Ectodermal cell (in vitro differentiated cells): ENCODE results near the gene F8.
"Not testable (repeated sequence)": the region's sequence is repeated elsewhere in the genome, so short reads cannot be mapped to it uniquely, and the experiment has no call there.

Experiments
- H3K27ac ChIP-seq: 2 replicates; pipeline ENCODE4 v1.7.0; 2013; ENCODE audit warnings: mild to moderate bottlenecking, low read depth, low read length; ENCODE audit not compliant: insufficient read depth, poor library complexity, severe bottlenecking
- H3K27me3 ChIP-seq: 2 replicates; pipeline ENCODE4 v1.7.0; 2013; ENCODE audit warnings: mild to moderate bottlenecking, low read length; ENCODE audit not compliant: insufficient read depth, control insufficient read depth, poor library complexity, severe bottlenecking
- H3K36me3 ChIP-seq: one replicate; pipeline ENCODE4 v1.7.0; 2013; ENCODE audit warnings: low read length; ENCODE audit not compliant: control insufficient read depth, insufficient read depth
- H3K4me1 ChIP-seq: one replicate; pipeline ENCODE4 v1.7.0; 2013; ENCODE audit warnings: low read length; ENCODE audit not compliant: control insufficient read depth, insufficient read depth
- H3K4me3 ChIP-seq: 2 replicates; pipeline ENCODE4 v1.7.0; 2013; ENCODE audit warnings: low read depth, low read length, control low read depth; ENCODE audit not compliant: insufficient read depth
- H3K9me3 ChIP-seq: 2 replicates; pipeline ENCODE4 v1.7.0; 2013; ENCODE audit warnings: mild to moderate bottlenecking, low read length, moderate library complexity; ENCODE audit not compliant: control insufficient read depth
- WGBS, 2 experiments: methylation state at CpG; one replicate each; pipeline ENCODE4 v1.1.7; 2013; ENCODE audit warnings: missing lambda C conversion rate in 2 of 2; 5-methylcytosine and 5-hydroxymethylcytosine counted together

F8 gene

GRCh38 chrX:154836163-154836562 lies 186.4 kb downstream of the F8 start:
- H3K4me1 ChIP-seq: no peaks in the 10 kb centered on the region
- no peaks in the 10 kb centered on the region for H3K27me3 ChIP-seq
- H3K4me3 ChIP-seq: no peak overlapping the region
- no peaks in the 10 kb centered on the region for H3K9me3 ChIP-seq
- no peak overlapping the region for H3K27ac ChIP-seq
- WGBS, 2 experiments: no CpG with 5 or more reads among the region's 1 CpG
- H3K36me3 ChIP-seq: no peaks in the 10 kb centered on the region

- no peaks in the 10 kb centered on the region for H3K27me3 ChIP-seq
- WGBS, 2 experiments: 83 to 100% methylated on average over 1 of the region's 3 CpGs
- H3K4me1 ChIP-seq: no peaks in the 10 kb centered on the region
- no peaks in the 10 kb centered on the region for H3K9me3 ChIP-seq
- no peak within 1 kb of the TSS for H3K4me3 ChIP-seq
- no peaks in the 10 kb centered on the region for H3K36me3 ChIP-seq
- no peak within 1 kb of the TSS for H3K27ac ChIP-seq
Measured at GRCh38 chrX:154834562-154834961, 188.0 kb downstream of the F8 start, which contains the start of gene SMIM9. Gene SMIM9, minus strand, starts transcription at chrX:154834662. Its CDS starts 3,806 bp downstream, at chrX:154830856.

GRCh38 chrX:154833746-154834274 lies 188.7 kb downstream of the F8 start:
- Histone ChIP-seq H3K27me3 (no peaks in the 10 kb centered on the region), H3K27ac (no peak overlapping the region), H3K36me3 (no peaks in the 10 kb centered on the region), H3K9me3 (no peaks in the 10 kb centered on the region), H3K4me1 (no peaks in the 10 kb centered on the region), H3K4me3 (no peak overlapping the region)
- 92 to 96% methylated on average over 3 of the region's 3 CpGs for WGBS, 2 experiments

GRCh38 chrX:154829926-154830442 lies 192.5 kb downstream of the F8 start:
- no peak overlapping the region for H3K4me3 ChIP-seq
- H3K27me3 ChIP-seq: no peaks in the 10 kb centered on the region
- no peak overlapping the region for H3K27ac ChIP-seq
- 50 to 74% methylated on average over 1 of the region's 1 CpG for WGBS, 2 experiments
- H3K36me3 ChIP-seq: no peaks in the 10 kb centered on the region
- H3K4me1 ChIP-seq: no peaks in the 10 kb centered on the region
- no peaks in the 10 kb centered on the region for H3K9me3 ChIP-seq

GRCh38 chrX:154829134-154829533 lies 193.4 kb downstream of the F8 start:
- Histone ChIP-seq H3K4me1 (no peaks in the 10 kb centered on the region), H3K27me3 (no peaks in the 10 kb centered on the region), H3K9me3 (no peaks in the 10 kb centered on the region), H3K36me3 (no peaks in the 10 kb centered on the region), H3K27ac (no peak overlapping the region), H3K4me3 (no peak overlapping the region)

- H3K36me3 ChIP-seq: no peaks in the 10 kb centered on the region
- no peak overlapping the region for H3K27ac ChIP-seq
- H3K9me3 ChIP-seq: no peaks in the 10 kb centered on the region
- no peaks in the 10 kb centered on the region for H3K4me1 ChIP-seq
- H3K27me3 ChIP-seq: no peaks in the 10 kb centered on the region
- WGBS, 2 experiments: 76 to 100% methylated on average over 1 to 2 of the region's 2 CpGs
- H3K4me3 ChIP-seq: no peak overlapping the region
Measured at GRCh38 chrX:154828016-154828408, 194.5 kb downstream of the F8 start.

- Histone ChIP-seq H3K9me3 (no peaks in the 10 kb centered on the region), H3K27ac (no peak overlapping the region), H3K27me3 (no peaks in the 10 kb centered on the region), H3K36me3 (no peaks in the 10 kb centered on the region), H3K4me3 (no peak overlapping the region), H3K4me1 (no peaks in the 10 kb centered on the region)
- 91 to 94% methylated on average over 4 of the region's 4 CpGs for WGBS, 2 experiments
Measured at GRCh38 chrX:154827194-154828015, 195.1 kb downstream of the F8 start.

- not testable (repeated sequence) for H3K4me1 ChIP-seq, H3K9me3 ChIP-seq, H3K4me3 ChIP-seq, H3K36me3 ChIP-seq, H3K27me3 ChIP-seq, H3K27ac ChIP-seq
- WGBS, 2 experiments: no CpG with 5 or more reads among the region's 3 CpGs
Measured at GRCh38 chrX:154825586-154825985, 196.9 kb downstream of the F8 start.

- Histone ChIP-seq H3K4me3 (no peak overlapping the region), H3K9me3 (no peaks in the 10 kb centered on the region), H3K27ac (no peak overlapping the region), H3K36me3 (no peaks in the 10 kb centered on the region), H3K27me3 (no peaks in the 10 kb centered on the region), H3K4me1 (no peaks in the 10 kb centered on the region)
- WGBS, 2 experiments: 80 to 100% methylated on average over 1 of the region's 1 CpG
Measured at GRCh38 chrX:154824638-154825037, 197.9 kb downstream of the F8 start.

- H3K27me3 ChIP-seq: no peaks in the 10 kb centered on the region
- H3K4me3 ChIP-seq: no peak overlapping the region
- H3K9me3 ChIP-seq: no peaks in the 10 kb centered on the region
- no peaks in the 10 kb centered on the region for H3K36me3 ChIP-seq
- 58 to 59% methylated on average over 3 of the region's 3 CpGs for WGBS, 2 experiments
- no peaks in the 10 kb centered on the region for H3K4me1 ChIP-seq
- no peak overlapping the region for H3K27ac ChIP-seq
Measured at GRCh38 chrX:154822029-154822428, 200.5 kb downstream of the F8 start.
